ENCODE results near the gene UCP2. TPM values are rescaled to one million over a fixed set of nuclear protein-coding genes. Genes with fewer than 3 reads are reported as not detected.

UCP2 gene
- total and polyA plus RNA-seq, 9 of the 15 experiments (the other 6 are each of a cell fraction or from before 2014, with no cell fraction given): 19.2 to 216 (median 87.9) TPM

GRCh38 chr11:73975479-73975757 lies 7.2 kb downstream of the UCP2 start (continued):
- TF ChIP-seq REST (IDR thresholded peaks at IDR 0.05; ENCODE audit: borderline replicate concordance) (no peak), REST (CRISPR knock-in tag; IDR thresholded peaks at IDR 0.05; ENCODE audit: low read depth) (no peak), E2F6 (IDR thresholded peaks at IDR 0.05; ENCODE audit: borderline replicate concordance in 1 of 2, extremely low read depth in 1 of 2, insufficient read depth in 1 of 2, insufficient read length in 1 of 2, low read depth in 1 of 2, low read length in 1 of 2, poor library complexity in 1 of 2, severe bottlenecking in 1 of 2) (no peak), FOXJ2 (tag; IDR thresholded peaks at IDR 0.05) (no peak), ZNF436 (CRISPR knock-in tag; IDR thresholded peaks at IDR 0.05) (no peak), GMEB1 (CRISPR knock-in tag; IDR thresholded peaks at IDR 0.05) (no peak), USF2 (CRISPR knock-in tag; IDR thresholded peaks at IDR 0.05) (no peak)

All from K562 (cell line).